GM18526 (cell line): ENCODE results near the gene QRICH2.

Source experiments
- POLR2A ChIP-seq: IDR thresholded peaks from 3 replicates; pipeline ENCODE4 v1.6.1; 2011; ENCODE audit not compliant: insufficient read length; ENCODE audit errors: extremely low read depth

QRICH2 gene

DNA sequence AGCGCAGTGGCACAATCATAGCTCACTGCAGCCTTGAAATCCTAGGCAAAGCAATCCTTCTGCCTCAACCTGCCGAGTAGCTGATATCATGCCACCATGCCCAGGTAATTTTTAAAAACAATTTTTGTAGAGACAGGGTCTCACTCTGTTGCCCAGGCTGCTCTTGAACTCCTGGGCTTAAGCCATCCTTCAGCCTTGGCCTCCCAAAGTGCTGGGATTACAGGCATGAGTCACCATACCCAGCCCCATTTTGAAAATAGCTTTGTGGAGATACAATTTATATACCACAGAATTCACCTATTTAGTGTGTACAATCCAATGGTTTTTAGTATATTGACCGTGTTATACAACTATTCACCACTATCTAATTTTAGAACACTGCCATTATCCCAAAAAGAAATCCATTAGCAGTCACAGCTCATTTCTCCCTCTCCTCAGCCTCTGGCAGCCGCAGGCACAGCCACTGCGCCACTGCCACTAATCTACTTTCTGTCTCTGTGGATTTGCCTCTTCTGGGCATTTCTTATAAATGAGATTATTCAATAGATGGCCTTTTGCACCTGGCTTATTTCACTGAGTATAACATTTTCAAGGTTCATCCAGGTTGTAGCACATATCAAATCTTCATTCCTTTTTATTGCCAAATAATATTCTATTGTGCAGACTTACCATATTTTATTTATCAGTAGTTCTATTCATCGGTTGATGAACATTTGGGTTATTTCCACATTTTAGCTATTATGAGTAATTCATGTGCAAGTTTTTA, 74.3 kb downstream of the QRICH2 start:
- no peak for TF ChIP-seq POLR2A

DNA sequence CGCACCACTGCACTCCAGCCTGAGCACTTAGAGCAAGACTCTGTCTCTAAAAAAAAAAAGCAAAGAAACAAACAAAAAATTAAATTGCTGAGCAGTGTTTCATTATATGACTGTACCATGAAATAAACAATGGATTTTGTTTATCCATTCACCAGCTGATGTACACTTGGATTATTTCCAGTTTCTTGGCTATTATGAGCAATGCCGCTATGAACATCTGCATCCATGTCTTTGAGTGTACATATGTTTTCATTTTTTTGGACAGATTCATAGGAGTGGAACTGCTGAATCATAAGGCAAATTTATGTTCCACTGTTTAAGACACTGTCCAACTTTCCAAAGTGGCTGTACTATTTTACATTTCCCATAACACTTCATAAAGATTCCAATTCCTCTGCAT, 75.7 kb downstream of the QRICH2 start:
- TF ChIP-seq POLR2A = no peak
